Measurements from ENCODE around the gene PLAAT3.

The PLAAT3 gene

DNA sequence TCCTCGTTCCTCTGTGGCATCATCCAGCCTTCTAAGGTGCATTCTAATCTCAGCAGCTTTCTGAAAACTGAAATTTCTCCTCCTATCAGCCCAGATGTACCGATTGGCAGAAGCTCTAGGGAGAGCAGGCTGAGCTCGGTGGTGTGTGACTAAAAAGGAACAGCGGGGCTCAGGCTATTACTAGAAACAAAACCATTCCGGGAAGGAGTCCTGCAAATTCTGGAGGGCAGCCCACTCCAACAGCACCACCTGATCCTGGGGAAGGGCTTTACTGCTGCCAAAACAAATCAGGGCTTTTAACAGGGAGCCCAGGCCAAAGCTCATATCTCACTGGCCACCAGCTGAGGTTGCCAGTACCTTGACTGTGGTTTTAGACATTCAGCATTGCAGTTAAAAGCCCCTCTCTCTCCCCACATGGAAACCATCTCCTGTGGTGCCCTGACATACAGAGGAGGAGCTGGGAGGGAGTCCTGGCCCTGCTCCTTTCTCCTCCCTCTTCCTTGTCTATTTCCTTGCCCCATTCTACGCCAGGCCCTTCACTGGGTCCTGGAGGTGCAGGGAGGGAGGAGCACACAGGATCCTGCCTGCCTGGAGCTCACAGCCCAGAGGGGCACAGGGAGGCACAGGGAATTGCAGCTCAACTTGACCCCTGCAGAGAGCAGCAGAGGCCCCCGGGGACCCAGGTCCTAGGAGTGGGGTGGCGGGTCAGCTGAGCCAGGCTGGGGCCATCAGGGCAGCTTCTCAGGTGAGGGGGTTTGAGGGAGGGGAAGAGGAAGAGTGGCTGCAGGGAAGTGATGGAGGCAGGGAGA is 76.7 kb downstream of the PLAAT3 start:
- in situ Hi-C loops (cut with MboI; ENCODE audit: low sequenced_read_pairs, unreplicated experiment): no loop called here
- TF ChIP-seq, protein P1, sequence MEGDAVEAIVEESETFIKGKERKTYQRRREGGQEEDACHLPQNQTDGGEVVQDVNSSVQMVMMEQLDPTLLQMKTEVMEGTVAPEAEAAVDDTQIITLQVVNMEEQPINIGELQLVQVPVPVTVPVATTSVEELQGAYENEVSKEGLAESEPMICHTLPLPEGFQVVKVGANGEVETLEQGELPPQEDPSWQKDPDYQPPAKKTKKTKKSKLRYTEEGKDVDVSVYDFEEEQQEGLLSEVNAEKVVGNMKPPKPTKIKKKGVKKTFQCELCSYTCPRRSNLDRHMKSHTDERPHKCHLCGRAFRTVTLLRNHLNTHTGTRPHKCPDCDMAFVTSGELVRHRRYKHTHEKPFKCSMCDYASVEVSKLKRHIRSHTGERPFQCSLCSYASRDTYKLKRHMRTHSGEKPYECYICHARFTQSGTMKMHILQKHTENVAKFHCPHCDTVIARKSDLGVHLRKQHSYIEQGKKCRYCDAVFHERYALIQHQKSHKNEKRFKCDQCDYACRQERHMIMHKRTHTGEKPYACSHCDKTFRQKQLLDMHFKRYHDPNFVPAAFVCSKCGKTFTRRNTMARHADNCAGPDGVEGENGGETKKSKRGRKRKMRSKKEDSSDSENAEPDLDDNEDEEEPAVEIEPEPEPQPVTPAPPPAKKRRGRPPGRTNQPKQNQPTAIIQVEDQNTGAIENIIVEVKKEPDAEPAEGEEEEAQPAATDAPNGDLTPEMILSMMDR (IDR thresholded peaks at IDR 0.05; ENCODE audit: borderline replicate concordance, control extremely low read depth, extremely low read depth, insufficient read depth, missing control alignments): no peak
- DNase-seq (ENCODE audit: low spot score): no peak

- TF ChIP-seq, protein P1 (IDR thresholded peaks at IDR 0.05; ENCODE audit: borderline replicate concordance, control extremely low read depth, extremely low read depth, insufficient read depth, missing control alignments): no peak
- in situ Hi-C loops (cut with MboI; ENCODE audit: low sequenced_read_pairs, unreplicated experiment): no loop called here
- DNase-seq (ENCODE audit: low spot score): peak; percentile 69
These were observed 77.5 kb downstream of the PLAAT3 start, which contains the start of gene PLAAT4 for GRCh38 chr11:63536669-63537292. PLAAT4 (plus strand) TSS chr11:63536808; CDS start chr11:63536869, 61 bp downstream.

DNA sequence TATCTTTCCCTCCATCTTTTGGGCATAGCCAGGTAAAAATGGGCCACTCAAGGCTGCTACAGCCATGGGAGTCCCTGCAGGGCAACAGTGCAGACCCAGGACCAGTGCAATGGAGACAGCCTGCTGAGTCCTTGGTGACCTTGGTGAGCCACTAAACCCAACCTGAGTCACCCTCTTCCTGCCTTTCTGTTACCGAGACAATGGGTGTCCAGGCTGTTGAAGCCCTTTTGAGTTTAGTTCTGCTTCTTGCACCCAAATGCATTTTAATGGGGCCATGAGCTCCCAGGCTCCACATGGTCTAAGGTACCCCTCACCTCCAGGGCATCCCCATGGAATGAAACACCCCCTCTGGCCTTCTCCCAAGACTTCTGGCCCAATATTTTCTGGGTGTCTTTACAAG is 78.5 kb downstream of the PLAAT3 start:
- in situ Hi-C loops (cut with MboI; ENCODE audit: low sequenced_read_pairs, unreplicated experiment): no loop called here
- TF ChIP-seq, protein P1 (IDR thresholded peaks at IDR 0.05; ENCODE audit: borderline replicate concordance, control extremely low read depth, extremely low read depth, insufficient read depth, missing control alignments): no peak
- peak; percentile 16 for DNase-seq (ENCODE audit: low spot score)

DNA sequence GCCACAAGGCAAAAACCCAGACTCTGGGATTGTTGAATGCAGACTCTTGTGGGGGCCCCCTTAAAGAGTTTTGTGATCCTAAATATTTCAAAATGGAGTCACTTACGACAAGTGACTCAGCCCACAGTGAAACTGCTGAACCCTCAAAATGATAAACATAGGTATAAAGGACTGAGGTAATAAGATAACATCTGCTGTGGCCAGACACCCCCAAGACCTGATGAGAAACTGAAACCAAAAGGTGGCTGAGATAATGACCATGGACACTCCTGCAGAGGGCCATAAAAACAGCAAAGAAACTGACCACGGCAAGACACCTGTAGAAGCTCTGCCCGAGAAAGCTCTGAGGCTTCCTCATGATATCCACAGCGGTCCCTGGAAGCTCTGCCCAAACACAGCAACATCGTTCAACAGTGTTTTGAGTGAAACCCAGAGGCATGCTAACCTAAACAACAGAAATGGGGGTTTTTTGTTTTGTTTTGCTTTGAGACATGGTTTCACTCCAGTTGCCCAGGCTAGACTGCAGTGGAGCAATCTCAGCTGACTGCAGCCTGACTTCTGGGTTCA is 79.3 kb downstream of the PLAAT3 start:
- in situ Hi-C loops (cut with MboI; ENCODE audit: low sequenced_read_pairs, unreplicated experiment): no loop called here
- TF ChIP-seq, protein P1 (IDR thresholded peaks at IDR 0.05; ENCODE audit: borderline replicate concordance, control extremely low read depth, extremely low read depth, insufficient read depth, missing control alignments): no peak
- DNase-seq (ENCODE audit: low spot score): peak; percentile 50

- in situ Hi-C loops (cut with MboI; ENCODE audit: low sequenced_read_pairs, unreplicated experiment): no loop called here
These were observed 80.2 kb downstream of the PLAAT3 start for GRCh38 chr11:63534076-63534475.

More at GRCh38 chr11:63534076-63534475, 80.2 kb downstream of the PLAAT3 start:
- TF ChIP-seq, protein P1 (IDR thresholded peaks at IDR 0.05; ENCODE audit: borderline replicate concordance, control extremely low read depth, extremely low read depth, insufficient read depth, missing control alignments): no peak
- DNase-seq (ENCODE audit: low spot score): no peak
